ENCODE data around the gene ZNF516. TPM values are rescaled to one million over a fixed set of nuclear protein-coding genes. Genes with fewer than 3 reads are reported as not detected.

ZNF516 gene
- total and polyA plus RNA-seq, 2 experiments from 2014 or later = 17.8 to 29.4 TPM

- no peaks in the 10 kb centered on the region for H4K20me1 ChIP-seq (ENCODE audit: insufficient read depth)
- H2AFZ ChIP-seq = no peak overlapping the region
- in situ Hi-C loops (cut with MboI) = no loop called here
- H3F3A ChIP-seq (ENCODE audit: insufficient read depth) = peaks cover 18% of the 10 kb centered on the region; the same call in 1 of the 2 replicates
- H3K36me3 ChIP-seq (ENCODE audit: low read depth) = no peaks in the 10 kb centered on the region
- no peaks in the 10 kb centered on the region for H3K27me3 ChIP-seq (replicated peaks; ENCODE audit: insufficient read depth)
- H3K4me3 ChIP-seq = peak overlapping the region; percentile 24
- TF ChIP-seq EZH2 (IDR thresholded peaks at IDR 0.05; ENCODE audit: insufficient read depth, poor library complexity, severe bottlenecking) = no peak
- TF ChIP-seq EZH2phosphoT487 (IDR thresholded peaks at IDR 0.05; ENCODE audit: insufficient read depth, low read depth) = no peak
- H3K27ac ChIP-seq = peak overlapping the region; percentile 73
- no peaks in the 10 kb centered on the region for H3K9me3 ChIP-seq (ENCODE audit: low read depth)
- peak; percentile 59 for DNase-seq
- no peaks in the 10 kb centered on the region for H3K9me2 ChIP-seq (ENCODE audit: insufficient read depth)
- peak overlapping the region; percentile 52 for H3K9ac ChIP-seq
- peaks cover 95% of the 10 kb centered on the region for H3K79me2 ChIP-seq (ENCODE audit: insufficient read depth)
- 21 to 25% methylated on average over 9 of the region's 9 CpGs for WGBS, 2 experiments (ENCODE audit: low coverage in 1 of 2, low lambda C conversion rate in 2 of 2, missing lambda C conversion rate in 2 of 2)
- H3K4me2 ChIP-seq (ENCODE audit: unreplicated experiment) = peak overlapping the region; percentile 61
- H3K4me1 ChIP-seq (ENCODE audit: insufficient read depth) = peaks cover 32% of the 10 kb centered on the region
Observed at GRCh38 chr18:76460482-76460881, 34.6 kb downstream of the ZNF516 start.

- H2AFZ ChIP-seq = no peak overlapping the region
- peak overlapping the region; percentile 58 for H3K4me3 ChIP-seq
- TF ChIP-seq EZH2phosphoT487 (IDR thresholded peaks at IDR 0.05; ENCODE audit: insufficient read depth, low read depth) = no peak
- TF ChIP-seq EZH2 (IDR thresholded peaks at IDR 0.05; ENCODE audit: insufficient read depth, poor library complexity, severe bottlenecking) = no peak
- in situ Hi-C loops (cut with MboI) = no loop called here
- peaks cover 95% of the 10 kb centered on the region for H3K79me2 ChIP-seq (ENCODE audit: insufficient read depth)
- H3K36me3 ChIP-seq (ENCODE audit: low read depth) = no peaks in the 10 kb centered on the region
- peak overlapping the region; percentile 93 for H3K27ac ChIP-seq
- peaks cover 18% of the 10 kb centered on the region; the same call in 1 of the 2 replicates for H3F3A ChIP-seq (ENCODE audit: insufficient read depth)
- no peaks in the 10 kb centered on the region for H3K9me3 ChIP-seq (ENCODE audit: low read depth)
- no peaks in the 10 kb centered on the region for H3K9me2 ChIP-seq (ENCODE audit: insufficient read depth)
- WGBS, 2 experiments (ENCODE audit: low coverage in 1 of 2, low lambda C conversion rate in 2 of 2, missing lambda C conversion rate in 2 of 2) = 5% methylated on average over 26 of the region's 26 CpGs
- H3K27me3 ChIP-seq (replicated peaks; ENCODE audit: insufficient read depth) = no peaks in the 10 kb centered on the region
- H3K4me1 ChIP-seq (ENCODE audit: insufficient read depth) = peaks cover 32% of the 10 kb centered on the region
- H3K9ac ChIP-seq = peak overlapping the region; percentile 71
- peak; percentile 99 for DNase-seq
- peak overlapping the region; percentile 83 for H3K4me2 ChIP-seq (ENCODE audit: unreplicated experiment)
- H4K20me1 ChIP-seq (ENCODE audit: insufficient read depth) = no peaks in the 10 kb centered on the region
Observed at GRCh38 chr18:76459687-76460350, 35.2 kb downstream of the ZNF516 start.

- H3K36me3 ChIP-seq (ENCODE audit: low read depth) = no peaks in the 10 kb centered on the region
- in situ Hi-C loops (cut with MboI) = no loop called here
- DNase-seq = no peak
- peak overlapping the region; percentile 58 for H3K4me3 ChIP-seq
- H3K9me3 ChIP-seq (ENCODE audit: low read depth) = no peaks in the 10 kb centered on the region
- TF ChIP-seq EZH2phosphoT487 (IDR thresholded peaks at IDR 0.05; ENCODE audit: insufficient read depth, low read depth) (no peak), EZH2 (IDR thresholded peaks at IDR 0.05; ENCODE audit: insufficient read depth, poor library complexity, severe bottlenecking) (no peak)
- WGBS, 2 experiments (ENCODE audit: low coverage in 1 of 2, low lambda C conversion rate in 2 of 2, missing lambda C conversion rate in 2 of 2) = 68 to 75% methylated on average over 16 to 17 of the region's 17 CpGs
- no peak overlapping the region for H2AFZ ChIP-seq
- H3K9ac ChIP-seq = peak overlapping the region; percentile 71
- peaks cover 95% of the 10 kb centered on the region for H3K79me2 ChIP-seq (ENCODE audit: insufficient read depth)
- no peaks in the 10 kb centered on the region for H3K9me2 ChIP-seq (ENCODE audit: insufficient read depth)
- H4K20me1 ChIP-seq (ENCODE audit: insufficient read depth) = no peaks in the 10 kb centered on the region
- H3K27me3 ChIP-seq (replicated peaks; ENCODE audit: insufficient read depth) = no peaks in the 10 kb centered on the region
- peaks cover 23% of the 10 kb centered on the region; the same call in 1 of the 2 replicates for H3F3A ChIP-seq (ENCODE audit: insufficient read depth)
- peaks cover 37% of the 10 kb centered on the region for H3K4me1 ChIP-seq (ENCODE audit: insufficient read depth)
- H3K4me2 ChIP-seq (ENCODE audit: unreplicated experiment) = peak overlapping the region; percentile 83
- peak overlapping the region; percentile 93 for H3K27ac ChIP-seq
Observed at GRCh38 chr18:76459312-76459686, 35.7 kb downstream of the ZNF516 start.

GRCh38 chr18:76458522-76459311 lies 36.3 kb downstream of the ZNF516 start:
- peaks cover 95% of the 10 kb centered on the region for H3K79me2 ChIP-seq (ENCODE audit: insufficient read depth)
- H4K20me1 ChIP-seq (ENCODE audit: insufficient read depth) = no peaks in the 10 kb centered on the region
- in situ Hi-C loops (cut with MboI) = no loop called here
- no peak overlapping the region for H2AFZ ChIP-seq
- H3F3A ChIP-seq (ENCODE audit: insufficient read depth) = peaks cover 29% of the 10 kb centered on the region; the same call in 1 of the 2 replicates
- no peaks in the 10 kb centered on the region for H3K9me2 ChIP-seq (ENCODE audit: insufficient read depth)
- 0 out of 2 replicates have a peak overlapping the region, but pooled peaks have one; percentile 58 for H3K4me3 ChIP-seq
- WGBS, 2 experiments (ENCODE audit: low coverage in 1 of 2, low lambda C conversion rate in 2 of 2, missing lambda C conversion rate in 2 of 2) = 88 to 93% methylated on average over 18 to 51 of the region's 51 CpGs
- no peak for DNase-seq
- peak overlapping the region; percentile 93 for H3K27ac ChIP-seq
- no peak overlapping the region for H3K4me2 ChIP-seq (ENCODE audit: unreplicated experiment)
- TF ChIP-seq EZH2phosphoT487 (IDR thresholded peaks at IDR 0.05; ENCODE audit: insufficient read depth, low read depth) (no peak), EZH2 (IDR thresholded peaks at IDR 0.05; ENCODE audit: insufficient read depth, poor library complexity, severe bottlenecking) (no peak)
- no peaks in the 10 kb centered on the region for H3K27me3 ChIP-seq (replicated peaks; ENCODE audit: insufficient read depth)
- H3K9me3 ChIP-seq (ENCODE audit: low read depth) = no peaks in the 10 kb centered on the region
- H3K9ac ChIP-seq = peak overlapping the region; percentile 71; the same call in 1 of the 2 replicates
- no peaks in the 10 kb centered on the region for H3K36me3 ChIP-seq (ENCODE audit: low read depth)
- H3K4me1 ChIP-seq (ENCODE audit: insufficient read depth) = peaks cover 40% of the 10 kb centered on the region

Data from GM23248 (cell line).